ENCODE data around the gene F8A3. TPM values are rescaled to one million over a fixed set of nuclear protein-coding genes. Genes with fewer than 3 reads are reported as not detected.
"Not testable (repeated sequence)": the region's sequence is repeated elsewhere in the genome, so short reads cannot be mapped to it uniquely, and the experiment has no call there.

The F8A3 gene
- 0.74 and 5.3 TPM in 2 replicates for total RNA-seq (2014; rRNA removed; shearing (Covaris generic); ENCODE audit: low replicate concordance)

DNA sequence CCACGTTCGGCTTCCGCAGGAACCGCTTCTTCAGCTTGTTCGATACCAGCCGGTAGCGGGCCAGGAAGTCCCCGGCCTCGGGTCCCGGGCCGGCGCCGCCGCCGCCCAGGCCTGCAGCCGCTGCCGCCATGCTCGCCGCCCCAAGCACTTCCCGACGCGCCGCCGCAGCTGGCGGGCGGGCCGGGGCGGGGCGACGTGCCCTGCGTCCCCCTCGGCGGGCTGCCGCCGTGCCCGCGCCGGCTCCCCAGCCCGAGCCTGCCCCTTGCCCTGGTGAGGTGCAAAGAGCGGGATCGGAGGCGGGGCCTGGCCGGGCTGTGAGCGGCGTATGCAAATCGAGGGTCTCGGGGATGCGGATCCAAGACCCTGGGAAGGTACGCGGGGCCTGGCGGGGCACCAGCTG lies at the start of gene F8A3:
F8A3 (minus strand) TSS at position 150 of the 400 bp plus-strand sequence; CDS start at position 130, 20 bp downstream.
- in situ Hi-C loops (cut with HindIII; ENCODE audit: low pct_unique_long_range_greater_than_20kb, low sequenced_read_pairs); DNase-seq (ENCODE audit: low read depth): not testable (repeated sequence)

DNA sequence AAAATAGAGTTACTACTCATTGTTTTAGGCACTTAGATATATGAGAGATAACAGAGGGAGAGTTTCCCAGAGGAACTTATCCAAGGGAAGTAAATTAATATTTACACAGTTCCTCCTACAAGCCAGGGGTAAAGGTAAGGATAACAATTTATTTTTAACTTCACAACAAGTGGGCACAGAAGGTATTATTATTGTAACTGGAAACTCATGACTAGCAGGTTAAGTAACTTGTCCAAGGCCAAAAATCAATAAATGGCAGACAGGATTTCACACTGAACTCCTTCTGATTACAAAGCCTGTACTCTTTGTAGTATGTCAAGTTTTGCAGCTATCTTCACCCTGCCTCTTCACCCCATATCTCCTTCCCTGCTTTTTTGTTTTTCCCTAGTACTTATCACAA lies 46.9 kb upstream of the F8A3 start:
- in situ Hi-C loops (cut with HindIII; ENCODE audit: low pct_unique_long_range_greater_than_20kb, low sequenced_read_pairs) = no loop called here
- no peak for DNase-seq (ENCODE audit: low read depth)

DNA sequence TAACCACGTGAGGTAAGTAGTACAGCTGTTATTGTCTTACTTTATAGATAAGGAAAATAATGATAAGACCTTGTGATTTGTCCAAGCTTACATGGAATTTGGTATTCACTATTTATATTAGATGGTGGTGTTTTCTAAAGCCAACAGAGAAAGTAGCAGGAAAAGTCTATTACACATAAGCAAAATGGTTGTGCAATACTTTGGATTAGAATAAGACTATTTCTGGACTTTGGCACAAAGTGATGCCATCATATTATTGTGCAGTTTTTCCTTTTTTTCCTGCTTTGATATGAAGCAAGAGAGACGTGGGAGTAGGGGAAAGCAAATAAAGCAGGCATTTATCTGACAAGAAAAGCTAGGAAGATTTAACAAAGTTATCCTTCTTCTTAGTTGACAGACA lies 36.7 kb upstream of the F8A3 start:
- in situ Hi-C loops (cut with HindIII; ENCODE audit: low pct_unique_long_range_greater_than_20kb, low sequenced_read_pairs); DNase-seq (ENCODE audit: low read depth): not testable (repeated sequence)

DNA sequence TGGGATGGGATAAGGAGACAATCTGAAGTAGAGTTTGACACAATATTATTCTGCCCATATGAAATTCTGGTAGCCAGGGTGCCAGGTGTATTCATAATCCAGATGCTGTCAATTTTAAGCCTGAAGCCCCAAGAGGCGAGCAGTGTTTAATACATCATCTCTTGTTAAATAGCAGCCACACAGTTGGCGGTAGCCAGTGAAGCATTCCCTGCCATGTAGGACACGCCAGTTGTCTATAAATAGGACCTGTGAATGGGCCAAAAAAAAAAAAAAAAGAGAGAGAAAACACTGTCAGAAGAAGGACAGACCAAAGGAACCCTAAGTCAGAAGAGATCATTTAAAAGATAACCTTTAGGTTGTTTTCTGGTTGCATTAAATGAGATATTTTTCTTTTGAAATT lies 33.0 kb upstream of the F8A3 start:
- in situ Hi-C loops (cut with HindIII; ENCODE audit: low pct_unique_long_range_greater_than_20kb, low sequenced_read_pairs) = not testable (repeated sequence)

DNA sequence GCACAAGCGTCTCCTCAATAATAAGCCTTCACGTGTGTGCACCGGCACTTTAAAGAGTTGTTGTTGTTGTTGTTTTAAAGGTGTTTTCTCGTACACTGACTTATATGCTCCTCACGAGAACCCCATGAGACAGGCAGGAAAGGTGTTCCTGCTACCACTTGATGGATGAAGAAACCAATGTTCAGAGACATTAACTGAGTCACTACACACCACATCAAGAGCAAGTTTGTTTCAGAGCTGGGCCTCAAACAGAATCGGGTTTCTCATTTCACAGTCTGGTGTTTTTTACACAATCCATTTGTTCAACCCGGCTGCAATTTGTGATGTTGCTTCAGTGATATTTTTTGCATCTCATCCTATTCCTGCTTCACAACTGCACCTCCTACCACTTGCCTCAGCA lies 18.7 kb upstream of the F8A3 start:
- DNase-seq (ENCODE audit: low read depth); in situ Hi-C loops (cut with HindIII; ENCODE audit: low pct_unique_long_range_greater_than_20kb, low sequenced_read_pairs): not testable (repeated sequence)

More for the DNA sequence above, 33.0 kb upstream of the F8A3 start:
- not testable (repeated sequence) for DNase-seq (ENCODE audit: low read depth)

DNA sequence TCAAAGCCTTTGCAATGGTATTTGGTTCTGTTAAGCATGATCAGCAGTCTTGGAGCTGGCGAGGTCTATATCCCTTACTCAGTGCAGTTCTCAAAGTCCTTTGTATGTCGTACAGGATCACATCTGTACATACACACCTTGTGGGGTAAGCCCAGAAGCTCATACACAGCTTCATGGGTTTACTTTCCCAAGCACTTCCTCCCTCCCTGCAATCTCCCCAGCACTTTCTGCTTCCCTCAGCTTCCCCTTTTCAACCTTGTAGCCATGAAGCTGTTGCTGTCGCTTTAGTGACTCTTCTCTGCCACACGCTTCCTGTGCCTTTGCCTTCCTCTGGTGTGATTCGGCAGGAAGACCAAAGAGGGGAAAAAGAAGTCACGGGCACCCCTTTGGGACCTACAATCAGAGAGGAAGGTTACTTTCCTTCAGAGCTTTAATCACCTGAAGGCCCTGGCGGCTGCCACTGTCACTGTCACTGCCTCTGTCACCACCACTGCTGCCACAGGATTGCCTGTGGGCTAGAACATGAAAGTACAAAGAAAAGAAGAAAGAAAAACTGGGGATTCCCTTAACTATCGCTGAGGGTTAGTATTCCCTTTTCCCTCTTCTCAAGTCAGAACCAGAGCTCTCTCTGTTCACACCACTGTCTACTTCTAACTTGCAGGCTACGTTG lies 8.0 kb upstream of the F8A3 start:
- DNase-seq (ENCODE audit: low read depth); in situ Hi-C loops (cut with HindIII; ENCODE audit: low pct_unique_long_range_greater_than_20kb, low sequenced_read_pairs): not testable (repeated sequence)

DNA sequence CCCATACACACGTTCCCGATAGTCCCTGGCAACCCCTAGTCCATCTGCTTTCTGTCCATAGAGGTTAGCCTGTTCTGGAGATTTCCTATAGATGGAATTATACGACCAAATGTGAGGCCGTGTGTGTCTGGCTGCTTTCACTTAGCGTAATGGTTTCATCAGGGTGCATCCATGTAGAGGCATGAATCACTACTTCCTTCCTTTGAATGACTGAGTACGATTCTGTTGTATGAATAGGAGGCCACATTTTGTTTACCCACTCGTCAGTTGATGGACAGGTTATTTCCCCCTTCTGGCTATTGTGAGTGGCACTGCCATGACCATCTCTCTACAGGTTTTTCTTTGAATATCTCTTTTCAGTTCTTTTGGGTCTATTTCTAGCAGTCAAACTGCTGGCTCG lies 2.1 kb upstream of the F8A3 start:
- in situ Hi-C loops (cut with HindIII; ENCODE audit: low pct_unique_long_range_greater_than_20kb, low sequenced_read_pairs) = not testable (repeated sequence)

DNA sequence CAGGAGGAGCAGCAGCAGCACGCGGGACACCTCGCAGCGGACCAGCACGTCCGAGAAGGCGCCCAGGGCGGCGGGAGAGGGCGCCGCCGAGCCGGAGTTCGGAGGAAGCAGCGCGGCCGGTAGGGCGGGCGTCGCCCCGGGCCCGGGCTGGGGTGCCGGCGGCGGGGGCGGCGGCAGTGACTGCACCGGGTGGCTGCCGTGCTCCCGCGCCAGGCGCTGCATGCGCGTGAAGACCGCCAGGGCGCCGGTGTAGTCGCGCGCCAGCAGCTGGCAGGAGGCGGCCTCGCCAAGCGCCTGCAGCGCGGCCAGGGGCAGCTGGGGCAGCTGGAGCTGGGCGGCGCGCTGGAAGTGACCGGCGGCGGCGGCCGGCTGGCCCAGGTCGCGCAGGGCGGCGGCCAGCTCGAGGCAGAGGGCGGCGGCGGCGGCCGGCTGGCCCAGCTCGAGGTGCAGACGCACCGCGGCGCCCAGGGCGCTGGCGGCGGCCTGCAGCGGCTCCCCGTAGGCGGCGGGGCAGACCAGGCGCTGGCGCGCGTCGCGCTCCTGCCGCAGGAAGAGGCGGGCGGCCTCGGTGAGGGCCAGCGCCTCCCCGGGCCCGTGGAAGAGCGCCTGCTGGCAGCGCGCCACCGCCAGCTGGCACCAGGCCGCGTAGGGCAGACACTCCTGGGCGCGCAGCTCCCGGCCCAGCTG lies 516 bp downstream of the F8A3 start:
- in situ Hi-C loops (cut with HindIII; ENCODE audit: low pct_unique_long_range_greater_than_20kb, low sequenced_read_pairs); DNase-seq (ENCODE audit: low read depth): not testable (repeated sequence)

More for the DNA sequence above, 2.1 kb upstream of the F8A3 start:
- not testable (repeated sequence) for DNase-seq (ENCODE audit: low read depth)

DNA sequence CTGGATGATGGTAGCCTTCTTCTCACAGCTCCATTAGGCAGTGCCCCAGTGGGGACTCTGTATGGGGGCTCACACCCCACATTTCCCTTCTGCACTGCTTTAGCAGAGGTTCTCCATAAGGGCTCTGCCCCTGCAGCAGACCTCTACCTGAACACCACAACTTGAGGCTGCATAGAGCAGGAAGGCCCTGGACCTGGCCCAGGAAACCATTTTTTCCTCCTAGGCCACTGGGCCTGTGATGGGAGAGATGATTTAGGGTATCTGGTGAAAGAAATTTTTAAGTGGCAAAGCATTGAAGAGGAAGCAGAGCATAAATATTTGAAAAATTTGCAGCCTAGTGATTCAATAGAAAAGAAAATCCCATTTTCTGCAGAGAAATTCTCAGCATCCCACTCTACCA lies 17.3 kb downstream of the F8A3 start:
- no peak for DNase-seq (ENCODE audit: low read depth)
- in situ Hi-C loops (cut with HindIII; ENCODE audit: low pct_unique_long_range_greater_than_20kb, low sequenced_read_pairs) = no loop called here

DNA sequence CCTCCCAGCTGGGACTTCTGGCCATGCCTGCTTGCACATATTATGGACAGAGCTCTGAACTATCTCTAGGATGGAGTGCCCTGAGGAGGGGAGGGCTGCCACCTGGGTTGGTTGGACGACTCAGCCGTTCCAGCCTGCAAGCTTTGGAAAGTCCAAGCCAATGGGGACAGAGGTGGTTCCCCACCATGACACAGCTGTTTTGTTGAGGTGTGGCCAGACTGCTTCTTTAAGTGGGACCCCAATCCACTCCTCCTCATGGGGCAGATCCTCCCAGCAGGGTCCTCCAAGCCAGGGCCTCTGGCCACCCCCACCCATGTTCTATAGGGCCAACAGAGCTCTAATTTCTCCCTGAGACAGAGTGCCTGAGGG lies 22.7 kb downstream of the F8A3 start:
- in situ Hi-C loops (cut with HindIII; ENCODE audit: low pct_unique_long_range_greater_than_20kb, low sequenced_read_pairs) = no loop called here

DNA sequence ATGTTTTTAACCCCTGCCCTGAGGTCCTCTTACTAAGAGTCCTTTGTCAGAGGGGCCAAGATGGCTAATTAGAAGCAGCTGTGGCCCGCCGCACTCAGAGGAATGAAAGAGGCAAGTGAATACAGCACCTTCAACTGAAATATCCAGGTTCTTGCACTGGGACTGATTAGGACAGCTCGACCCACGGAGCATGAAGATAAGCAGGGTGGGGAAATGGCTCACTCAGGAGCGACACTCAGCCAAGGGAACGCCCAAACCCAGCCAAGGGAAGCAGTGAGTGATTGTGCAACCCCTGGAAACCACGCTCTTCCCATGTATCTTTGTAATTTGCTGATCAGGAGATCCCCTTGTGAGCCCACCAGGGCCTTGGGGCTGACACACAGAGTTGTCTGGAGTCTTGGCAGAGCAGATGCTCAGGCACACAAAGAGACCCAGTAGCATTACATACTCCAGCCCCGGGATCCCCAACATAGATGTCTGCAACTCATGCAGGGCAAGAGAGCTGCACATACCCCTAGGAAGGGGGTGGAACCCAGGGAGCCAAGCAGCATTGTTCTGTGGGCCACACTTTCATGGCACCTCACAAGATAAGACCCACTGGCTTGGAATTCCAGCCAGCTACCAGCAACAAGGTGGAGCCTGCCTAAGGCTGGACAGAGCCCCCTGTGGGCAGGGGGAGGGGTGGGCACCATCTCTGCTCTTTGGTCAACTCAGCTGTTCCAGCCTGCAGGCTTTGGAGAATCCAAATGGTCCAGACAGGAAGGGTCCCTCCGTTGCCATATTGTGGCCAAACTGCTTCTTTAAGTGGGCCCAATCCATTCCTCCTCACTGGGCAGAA lies 23.3 kb downstream of the F8A3 start:
- in situ Hi-C loops (cut with HindIII; ENCODE audit: low pct_unique_long_range_greater_than_20kb, low sequenced_read_pairs) = no loop called here
- peak; percentile 2 for DNase-seq (ENCODE audit: low read depth)

More for the DNA sequence above, 22.7 kb downstream of the F8A3 start:
- no peak for DNase-seq (ENCODE audit: low read depth)

DNA sequence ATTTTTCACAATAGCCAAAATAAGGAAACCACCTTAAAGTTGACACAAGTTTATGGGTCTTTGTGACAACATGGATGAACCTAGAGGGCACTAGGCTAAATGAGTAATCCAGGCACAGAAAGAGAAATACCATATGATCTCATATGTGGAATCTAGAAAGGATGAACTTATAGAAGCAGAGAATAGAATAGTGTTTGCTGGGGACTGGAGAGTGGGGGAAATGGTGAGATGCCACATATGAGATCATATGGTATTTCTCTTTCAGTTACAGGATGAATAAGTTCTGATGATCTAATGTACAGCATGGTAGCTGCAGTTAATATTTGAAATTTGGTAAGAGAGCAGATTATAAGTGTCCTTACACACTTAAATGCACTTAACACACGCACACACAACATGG lies 40.7 kb downstream of the F8A3 start:
- in situ Hi-C loops (cut with HindIII; ENCODE audit: low pct_unique_long_range_greater_than_20kb, low sequenced_read_pairs) = no loop called here
- no peak for DNase-seq (ENCODE audit: low read depth)

Other genes starting within 250 kb of the F8A3 start
- gene VBP1, start 242.2 kb downstream of the F8A3 start, total RNA-seq (2014; rRNA removed; shearing (Covaris generic); ENCODE audit: low replicate concordance) = 80.6 and 88.0 TPM in 2 replicates
- 0.68 TPM in 1 of 2 replicates, not detected in the other for gene RAB39B, start 194.1 kb downstream of the F8A3 start, total RNA-seq (2014; rRNA removed; shearing (Covaris generic); ENCODE audit: low replicate concordance)
- 0.43 TPM in 1 of 2 replicates, not detected in the other for gene CLIC2, start 124.0 kb downstream of the F8A3 start, total RNA-seq (2014; rRNA removed; shearing (Covaris generic); ENCODE audit: low replicate concordance)
- not detected in 2 replicates for gene F8A2, start 76.5 kb downstream of the F8A3 start, total RNA-seq (2014; rRNA removed; shearing (Covaris generic); ENCODE audit: low replicate concordance)
- not detected in 2 replicates for gene SPRY3, start 154.0 kb upstream of the F8A3 start, total RNA-seq (2014; rRNA removed; shearing (Covaris generic); ENCODE audit: low replicate concordance)
- gene TMLHE, start 154.3 kb upstream of the F8A3 start, total RNA-seq (2014; rRNA removed; shearing (Covaris generic); ENCODE audit: low replicate concordance) = 9.8 and 18.1 TPM in 2 replicates

Data from Caki2 (cell line).